OCI-LY7 (cell line): Measurements from ENCODE around the gene HMGB1. TPM values are rescaled to one million over a fixed set of nuclear protein-coding genes. Genes with fewer than 3 reads are reported as not detected.
"Not testable (repeated sequence)": the region's sequence is repeated elsewhere in the genome, so short reads cannot be mapped to it uniquely, and the experiment has no call there.

Source experiments
- BruUV-seq: library from RNA; stranded (reverse); fragments of 400-500 nt; replicated peaks from 2 replicates; lab custom pipeline; 2021; lab: Mats Ljungman, UMichigan
- CTCF ChIA-PET: fragments of 300-600 bp; sonication (Branson Sonifier 250); formaldehyde crosslinking; loops from one replicate; lab custom pipeline; 2022; ENCODE audit warnings: antibody characterized with exemption; ENCODE audit not compliant: unreplicated experiment; lab: Charles Lee
- POLR2A ChIA-PET: fragments of 300-600 bp; sonication (Branson Sonifier 250); formaldehyde crosslinking; loops from one replicate; lab custom pipeline; 2022; ENCODE audit warnings: antibody characterized with exemption; lab: Charles Lee
- DNase-seq: peaks from one replicate; pipeline ENCODE4 v3.0.0-alpha.2; 2015; ENCODE audit warnings: low spot score
- H2AFZ ChIP-seq: fragments of 200-600 bp; sonication (generic), shearing (Covaris generic); 2 replicates; pipeline ENCODE4 v1.6.1; 2014; ENCODE audit warnings: mild to moderate bottlenecking, antibody characterized with exemption, low read length, moderate library complexity
- H3K27ac ChIP-seq: fragments of 200-600 bp; sonication (generic); 2 replicates; pipeline ENCODE4 v1.5.1; 2014; ENCODE audit warnings: mixed run types, low read depth, mild to moderate bottlenecking, moderate library complexity, low read length, inconsistent platforms; ENCODE audit not compliant: poor library complexity, severe bottlenecking
- H3K36me3 ChIP-seq: fragments of 200-600 bp; sonication (generic); 2 replicates; pipeline ENCODE4 v1.6.1; 2014; ENCODE audit warnings: mild to moderate bottlenecking, antibody characterized with exemption, low read length, moderate library complexity, mixed read lengths; ENCODE audit not compliant: insufficient read depth
- H3K4me1 ChIP-seq: fragments of 200-600 bp; sonication (generic); 2 replicates; pipeline ENCODE4 v1.5.1; 2014; ENCODE audit warnings: mild to moderate bottlenecking, low read length; ENCODE audit not compliant: insufficient read depth, poor library complexity, severe bottlenecking
- H3K4me2 ChIP-seq: fragments of 200-600 bp; sonication (generic); 2 replicates; pipeline ENCODE4 v1.6.1; 2014; ENCODE audit warnings: mild to moderate bottlenecking, low read length
- H3K4me3 ChIP-seq: fragments of 200-600 bp; sonication (generic); 2 replicates; pipeline ENCODE4 v1.5.1; 2014; ENCODE audit warnings: mild to moderate bottlenecking, low read depth, low read length; ENCODE audit not compliant: poor library complexity, severe bottlenecking
- H3K79me2 ChIP-seq: fragments of 200-600 bp; sonication (generic); 2 replicates; pipeline ENCODE4 v1.6.1; 2016; ENCODE audit warnings: low read depth, mild to moderate bottlenecking, low read length, moderate library complexity, mixed read lengths; ENCODE audit not compliant: insufficient read depth
- H3K9me2 ChIP-seq: fragments of 200-600 bp; sonication (generic); 2 replicates; pipeline ENCODE4 v1.6.1; 2016; ENCODE audit warnings: mild to moderate bottlenecking, low read length, mixed read lengths; ENCODE audit not compliant: insufficient read depth
- H3K9me3 ChIP-seq: fragments of 200-600 bp; sonication (generic); 2 replicates; pipeline ENCODE4 v1.6.1; 2014; ENCODE audit warnings: mild to moderate bottlenecking, mixed run types, low read length, mixed read lengths
- H4K20me1 ChIP-seq: fragments of 200-600 bp; sonication (generic); 2 replicates; pipeline ENCODE4 v1.6.1; 2014; ENCODE audit warnings: mild to moderate bottlenecking, antibody characterized with exemption, low read length, moderate library complexity, mixed read lengths; ENCODE audit not compliant: insufficient read depth
- CTCF ChIP-seq: fragments of 200-600 bp; sonication (generic); conservative IDR thresholded peaks from 2 replicates; pipeline ENCODE4 v1.5.1; 2014; ENCODE audit warnings: mild to moderate bottlenecking, antibody characterized with exemption, low read length, moderate library complexity, mixed read lengths
- EZH2phosphoT487 ChIP-seq: fragments of 200-600 bp; sonication (generic); IDR thresholded peaks from 2 replicates; pipeline ENCODE4 v1.6.1; 2018; ENCODE audit warnings: low read depth, borderline replicate concordance, mild to moderate bottlenecking, mixed run types, antibody characterized with exemption, low read length, moderate library complexity, mixed read lengths
- intact Hi-C: fragments of 100-400 bp; cut with micrococcal nuclease; formaldehyde crosslinking; loops from one replicate; pipeline ENCODE4 v1.10.0; 2022; ENCODE audit not compliant: unreplicated experiment
- total RNA-seq, 2 experiments: library from RNA; depleted of rRNA in 1 of 2; stranded (reverse); fragments of >200 nt in 1 of 2; shearing (Covaris generic) in 1 of 2; gene quantifications; 2 replicates each; pipeline ENCODE4 v1.2.3, GENCODE V29; 2014 to 2022

The HMGB1 gene
- total RNA-seq, 2 experiments from 2014 or later = 1,114 to 1,288 TPM

- TF ChIP-seq EZH2phosphoT487 (no peak), CTCF (peak; percentile 67)
- Histone ChIP-seq H3K79me2 (peaks cover 51% of the 10 kb centered on the region; the same call in 1 of the 2 replicates), H2AFZ (no peak overlapping the region), H4K20me1 (peaks cover 1% of the 10 kb centered on the region; the same call in 1 of the 2 replicates), H3K4me1 (peaks cover 67% of the 10 kb centered on the region), H3K9me3 (no peaks in the 10 kb centered on the region), H3K4me2 (peak overlapping the region; percentile 17; the same call in 1 of the 2 replicates), H3K27ac (peak overlapping the region; percentile 30), H3K36me3 (peaks cover 53% of the 10 kb centered on the region), H3K4me3 (no peak overlapping the region), H3K9me2 (no peaks in the 10 kb centered on the region)
- intact Hi-C loops = no loop called here
- ChIA-PET CTCF (no interaction called here), POLR2A (interaction anchor here (0.7 to 16.4 kb wide), 5 partner anchors 9 to 210 kb away, joined by 3 to 235 read pairs (median 3); no protein-coding TSS in a partner anchor)
- peak; percentile 60 for DNase-seq
- no TSS peak for BruUV-seq
Measured at GRCh38 chr13:30453727-30454126, 12.0 kb downstream of the HMGB1 start.

- H4K20me1 ChIP-seq, H3K4me3 ChIP-seq, H3K9me2 ChIP-seq, intact Hi-C loops, H2AFZ ChIP-seq, H3K9me3 ChIP-seq, CTCF ChIA-PET, BruUV-seq, DNase-seq: not testable (repeated sequence)
- peaks cover 60% of the 10 kb centered on the region for H3K79me2 ChIP-seq
- H3K36me3 ChIP-seq = peaks cover 50% of the 10 kb centered on the region
- H3K27ac ChIP-seq = peak overlapping the region; percentile 4
- peak overlapping the region; percentile 21; the same call in 1 of the 2 replicates for H3K4me2 ChIP-seq
- peaks cover 60% of the 10 kb centered on the region for H3K4me1 ChIP-seq
- POLR2A ChIA-PET = interaction anchor here (0.6 to 16.4 kb wide), 5 partner anchors 8 to 144 kb away, joined by 3 to 235 read pairs (median 6); no protein-coding TSS in a partner anchor
Measured at GRCh38 chr13:30451476-30451875, 14.3 kb downstream of the HMGB1 start.

- no peaks in the 10 kb centered on the region for H3K9me3 ChIP-seq
- no peak overlapping the region for H3K4me2 ChIP-seq
- H2AFZ ChIP-seq = no peak overlapping the region
- H3K36me3 ChIP-seq = peaks cover 48% of the 10 kb centered on the region
- no peaks in the 10 kb centered on the region for H4K20me1 ChIP-seq
- no TSS peak for BruUV-seq
- ChIA-PET CTCF (no interaction called here), POLR2A (interaction anchor here (0.6 to 16.4 kb wide), 6 partner anchors 12 to 76 kb away, joined by 3 to 235 read pairs (median 8); no protein-coding TSS in a partner anchor)
- TF ChIP-seq EZH2phosphoT487 (no peak), CTCF (no peak)
- intact Hi-C loops = no loop called here
- no peak overlapping the region for H3K27ac ChIP-seq
- no peak overlapping the region for H3K4me3 ChIP-seq
- H3K4me1 ChIP-seq = peaks cover 53% of the 10 kb centered on the region
- DNase-seq = no peak
- no peaks in the 10 kb centered on the region for H3K9me2 ChIP-seq
- peaks cover 73% of the 10 kb centered on the region for H3K79me2 ChIP-seq
Measured at GRCh38 chr13:30450066-30450465, 15.7 kb downstream of the HMGB1 start.
